Stimulated activated CD4-positive, alpha-beta T cell treated with anti-CD3 and anti-CD28 coated beads, Interleukin-15, amount 100 ng/mL, for 1 hour (primary cell): ENCODE data around the gene PTTG2.

Experiments
- DNase-seq, 2 donors: peaks; one replicate each; pipeline ENCODE4 v3.0.0-alpha.2; 2020; ENCODE audit warnings: low read depth in 1 of 2, low spot score in 1 of 2

PTTG2 gene

GRCh38 chr4:37985730-37986275 is 25.6 kb downstream of the PTTG2 start:
- no peak for DNase-seq

- DNase-seq = no peak
Observed at GRCh38 chr4:37988670-37989069, 28.5 kb downstream of the PTTG2 start.

GRCh38 chr4:37989398-37990260 is 29.4 kb downstream of the PTTG2 start:
- DNase-seq = no peak

GRCh38 chr4:37990731-37991245 is 30.6 kb downstream of the PTTG2 start:
- DNase-seq = no peak

- no peak for DNase-seq
Observed at GRCh38 chr4:37991623-37992410, 31.6 kb downstream of the PTTG2 start.

GRCh38 chr4:37993806-37994205 is 33.6 kb downstream of the PTTG2 start:
- no peak for DNase-seq

GRCh38 chr4:37994569-37994968 is 34.4 kb downstream of the PTTG2 start:
- DNase-seq = no peak

GRCh38 chr4:37995299-37995821 is 35.2 kb downstream of the PTTG2 start:
- DNase-seq = no peak

- no peak for DNase-seq
Observed at GRCh38 chr4:37995981-37996775, 36.0 kb downstream of the PTTG2 start.

- DNase-seq = no peak
Observed at GRCh38 chr4:37998226-37998625, 38.0 kb downstream of the PTTG2 start.

GRCh38 chr4:37999000-37999716 is 39.0 kb downstream of the PTTG2 start:
- no peak for DNase-seq

- no peak for DNase-seq
Observed at GRCh38 chr4:37999965-38000364, 39.8 kb downstream of the PTTG2 start.

- DNase-seq = no peak
Observed at GRCh38 chr4:38001927-38002326, 41.7 kb downstream of the PTTG2 start.

GRCh38 chr4:38002451-38003071 is 42.4 kb downstream of the PTTG2 start:
- no peak for DNase-seq

- no peak for DNase-seq
Observed at GRCh38 chr4:38003102-38003501, 42.9 kb downstream of the PTTG2 start.

- no peak for DNase-seq
Observed at GRCh38 chr4:38003628-38004027, 43.4 kb downstream of the PTTG2 start.

GRCh38 chr4:38004062-38004461 is 43.9 kb downstream of the PTTG2 start:
- no peak for DNase-seq

GRCh38 chr4:38004887-38005286 is 44.7 kb downstream of the PTTG2 start:
- no peak for DNase-seq

GRCh38 chr4:38005637-38006036 is 45.4 kb downstream of the PTTG2 start:
- no peak for DNase-seq

- DNase-seq = no peak
Observed at GRCh38 chr4:38007645-38008044, 47.4 kb downstream of the PTTG2 start.
